Uterus (tissue), 2 donors: ENCODE measurements around the gene ACTN3.

Experiments used
- POLR2A ChIP-seq, 2 donors: fragments of 450-650 bp; IDR thresholded peaks; one replicate each; pipeline ENCODE4 v1.6.1; 2016; ENCODE audit warnings: antibody characterized with exemption in 2 of 2, mild to moderate bottlenecking in 1 of 2, moderate library complexity in 1 of 2
- TF ChIP-seq, protein P1 (sequence below), 4 experiments: fragments of 200-600 bp in 2 of 4; fragments of 450-650 bp in 2 of 4; sonication (generic) in 2 of 4; IDR thresholded peaks; one replicate each; pipeline ENCODE4 v1.5.1; 2016 to 2019; ENCODE audit warnings: antibody characterized with exemption in 4 of 4, mild to moderate bottlenecking in 2 of 4, moderate library complexity in 1 of 4

DNA sequence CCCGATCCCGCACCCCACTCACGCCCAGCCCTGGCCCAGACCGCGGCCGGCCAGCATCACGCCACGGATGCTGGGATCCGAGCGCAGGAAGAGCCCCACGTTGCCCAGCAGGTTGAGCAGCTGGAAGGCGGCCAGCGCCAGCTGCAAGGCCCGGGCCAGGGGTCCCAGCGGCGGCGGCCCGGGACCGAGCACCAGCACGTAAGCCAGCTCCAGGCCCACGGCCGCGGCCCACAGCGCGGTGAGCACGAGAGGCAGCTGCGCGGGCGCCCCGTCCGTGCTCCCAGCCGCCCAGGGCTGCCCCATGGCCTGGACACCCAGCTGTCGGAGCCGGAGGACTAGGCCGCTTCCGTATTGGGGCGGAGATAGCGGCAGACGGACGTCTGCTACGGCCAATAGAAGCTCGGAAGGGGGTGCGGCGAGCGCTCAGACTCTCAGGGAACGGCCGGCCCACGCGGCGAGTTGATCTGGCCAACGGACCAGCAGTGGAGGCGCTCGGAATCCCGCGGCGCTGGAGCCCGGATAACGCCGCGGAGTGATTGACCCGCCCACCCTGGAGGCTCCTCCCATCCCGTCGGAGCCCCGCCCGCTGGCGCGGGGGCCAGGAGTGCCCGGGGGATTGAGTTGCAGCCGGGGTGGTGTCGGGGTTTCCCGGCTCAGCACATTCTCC is 869 bp upstream of the ACTN3 start, which contains the start of gene ZDHHC24:
- TF ChIP-seq, protein P1, sequence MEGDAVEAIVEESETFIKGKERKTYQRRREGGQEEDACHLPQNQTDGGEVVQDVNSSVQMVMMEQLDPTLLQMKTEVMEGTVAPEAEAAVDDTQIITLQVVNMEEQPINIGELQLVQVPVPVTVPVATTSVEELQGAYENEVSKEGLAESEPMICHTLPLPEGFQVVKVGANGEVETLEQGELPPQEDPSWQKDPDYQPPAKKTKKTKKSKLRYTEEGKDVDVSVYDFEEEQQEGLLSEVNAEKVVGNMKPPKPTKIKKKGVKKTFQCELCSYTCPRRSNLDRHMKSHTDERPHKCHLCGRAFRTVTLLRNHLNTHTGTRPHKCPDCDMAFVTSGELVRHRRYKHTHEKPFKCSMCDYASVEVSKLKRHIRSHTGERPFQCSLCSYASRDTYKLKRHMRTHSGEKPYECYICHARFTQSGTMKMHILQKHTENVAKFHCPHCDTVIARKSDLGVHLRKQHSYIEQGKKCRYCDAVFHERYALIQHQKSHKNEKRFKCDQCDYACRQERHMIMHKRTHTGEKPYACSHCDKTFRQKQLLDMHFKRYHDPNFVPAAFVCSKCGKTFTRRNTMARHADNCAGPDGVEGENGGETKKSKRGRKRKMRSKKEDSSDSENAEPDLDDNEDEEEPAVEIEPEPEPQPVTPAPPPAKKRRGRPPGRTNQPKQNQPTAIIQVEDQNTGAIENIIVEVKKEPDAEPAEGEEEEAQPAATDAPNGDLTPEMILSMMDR (IDR thresholded peaks at IDR 0.05) = peak in 2 of 4 experiments; percentile 12 to 15
- TF ChIP-seq POLR2A (IDR thresholded peaks at IDR 0.05) = peak; percentile 36 to 53
